Mammary epithelial cell (primary cell): ENCODE data around the gene SERHL2.
"Not testable (repeated sequence)": the region's sequence is repeated elsewhere in the genome, so short reads cannot be mapped to it uniquely, and the experiment has no call there.

ENCODE experiments used
- CTCF ChIP-seq, 2 donors: IDR thresholded peaks in 1 of 2; conservative IDR thresholded peaks in 1 of 2; 2 replicates each; pipeline ENCODE4 v1.5.1; 2011 to 2012; ENCODE audit warnings: inconsistent platforms in 2 of 2, low read length in 2 of 2, mild to moderate bottlenecking in 2 of 2, control low read depth in 1 of 2, low read depth in 1 of 2; ENCODE audit not compliant: insufficient read depth in 1 of 2; ENCODE audit errors: extremely low read depth in 1 of 2
- EZH2 ChIP-seq: IDR thresholded peaks from 2 replicates; pipeline ENCODE4 v1.6.1; 2012; ENCODE audit warnings: low read length, inconsistent platforms, borderline replicate concordance

GRCh38 chr22:42518638-42519524 is 34.9 kb upstream of the SERHL2 start:
- TF ChIP-seq CTCF (conservative IDR thresholded peaks at IDR 0.05 in 1 of 2, IDR thresholded peaks at IDR 0.05 in 1 of 2; ENCODE audit: extremely low read depth in 1 of 2, insufficient read depth in 1 of 2, low read depth in 1 of 2, low read length in 2 of 2); EZH2: not testable (repeated sequence)
